Thyroid gland (tissue), 4 donors: ENCODE results near the gene FOXO1. TPM values are rescaled to one million over a fixed set of nuclear protein-coding genes. Genes with fewer than 3 reads are reported as not detected.

Experiments used
- DNase-seq, 2 donors: peaks; one replicate each; pipeline ENCODE4 v3.0.0-alpha.2; 2019
- H3K27ac ChIP-seq, 3 donors: fragments of 200-600 bp; sonication (generic); 1 replicate in 2 of 3; 2 replicates in 1 of 3; pipeline ENCODE4 v1.5.1; 2016 to 2019; ENCODE audit warnings: mild to moderate bottlenecking in 1 of 3, moderate library complexity in 1 of 3
- H3K27me3 ChIP-seq: fragments of 200-600 bp; sonication (generic); one replicate; pipeline ENCODE4 v1.5.1; 2019
- H3K36me3 ChIP-seq, 2 donors: fragments of 200-600 bp; sonication (generic); one replicate each; pipeline ENCODE4 v1.5.1; 2016 to 2019
- H3K4me1 ChIP-seq, 2 donors: fragments of 200-600 bp; sonication (generic); one replicate each; pipeline ENCODE4 v1.5.1; 2017 to 2019
- H3K4me3 ChIP-seq, 3 donors: fragments of 200-600 bp; sonication (generic); replicated peaks in 1 of 3; 1 replicate in 2 of 3; 2 replicates in 1 of 3; pipeline ENCODE4 v1.5.1; 2016; ENCODE audit warnings: mild to moderate bottlenecking in 1 of 3
- H3K9me3 ChIP-seq: fragments of 200-600 bp; sonication (generic); one replicate; pipeline ENCODE4 v1.5.1; 2017
- POLR2A ChIP-seq, 2 donors: fragments of 450-650 bp; IDR thresholded peaks; one replicate each; pipeline ENCODE4 v1.6.1; 2017; ENCODE audit warnings: antibody characterized with exemption in 2 of 2, mild to moderate bottlenecking in 2 of 2, moderate library complexity in 1 of 2
- WGBS, 2 donors: methylation state at CpG; one replicate each; pipeline ENCODE4 v1.1.5; 2017; 5-methylcytosine and 5-hydroxymethylcytosine counted together
- intact Hi-C: fragments of 100-400 bp; cut with DNase I; formaldehyde crosslinking; loops from one replicate; pipeline ENCODE4 v1.15.1; 2023
- total RNA-seq, 4 donors: library from RNA; depleted of rRNA; stranded (reverse); fragments of >200 nt; gene quantifications; one replicate each; pipeline ENCODE4 v1.2.3, GENCODE V29; 2016
- TF ChIP-seq, protein P1 (sequence below), 6 experiments: fragments of 200-600 bp in 3 of 6; fragments of 450-650 bp in 3 of 6; sonication (generic) in 3 of 6; IDR thresholded peaks; one replicate each; pipeline ENCODE4 v1.5.1; 2016 to 2019; ENCODE audit warnings: antibody characterized with exemption in 6 of 6, mild to moderate bottlenecking in 2 of 6, inconsistent platforms in 1 of 6, moderate library complexity in 1 of 6

The FOXO1 gene
- total RNA-seq, 4 donors from 2014 or later: 65.2 to 92.9 (median 70.0) TPM

DNA sequence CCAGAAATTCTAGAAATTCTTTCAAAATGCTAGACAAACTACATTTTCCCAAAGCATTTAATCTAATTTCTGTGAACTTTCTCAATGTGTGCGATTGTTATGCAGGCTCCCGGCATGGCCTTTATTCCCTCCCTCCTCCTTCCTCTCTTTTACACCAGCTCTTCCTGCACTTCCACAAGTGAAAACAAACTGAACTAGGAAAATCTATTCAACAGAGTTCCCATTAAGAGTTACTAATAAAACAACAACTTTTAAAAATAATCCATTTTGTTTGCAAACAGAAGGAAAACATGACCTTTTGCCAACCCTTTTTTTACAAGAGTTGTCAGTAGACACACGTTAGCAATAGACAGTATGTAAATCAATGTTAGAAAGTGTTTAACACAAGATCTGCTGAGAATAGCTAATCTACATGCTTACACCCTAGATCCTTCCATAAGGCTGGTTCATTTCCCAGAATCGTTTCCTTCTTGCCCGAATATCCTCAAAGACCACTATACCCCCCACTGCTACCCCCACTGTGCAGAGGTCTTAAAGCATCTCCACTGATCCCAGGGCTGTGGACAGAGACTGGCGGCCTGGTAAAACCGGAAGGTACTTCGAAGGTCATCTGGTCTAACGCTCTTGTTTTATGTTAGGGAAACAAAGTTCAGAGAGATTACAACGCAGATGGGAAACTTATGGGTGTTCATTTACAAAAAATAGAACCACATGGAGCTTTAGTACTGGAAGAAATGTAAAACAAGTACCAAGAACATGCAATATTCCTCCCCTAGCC is 98.0 kb downstream of the FOXO1 start:
- no peaks in the 10 kb centered on the region for H3K36me3 ChIP-seq
- WGBS, 2 donors: 56 to 60% methylated on average over 10 of the region's 10 CpGs
- no peak for DNase-seq
- TF ChIP-seq POLR2A (IDR thresholded peaks at IDR 0.05): no peak
- TF ChIP-seq, protein P1, sequence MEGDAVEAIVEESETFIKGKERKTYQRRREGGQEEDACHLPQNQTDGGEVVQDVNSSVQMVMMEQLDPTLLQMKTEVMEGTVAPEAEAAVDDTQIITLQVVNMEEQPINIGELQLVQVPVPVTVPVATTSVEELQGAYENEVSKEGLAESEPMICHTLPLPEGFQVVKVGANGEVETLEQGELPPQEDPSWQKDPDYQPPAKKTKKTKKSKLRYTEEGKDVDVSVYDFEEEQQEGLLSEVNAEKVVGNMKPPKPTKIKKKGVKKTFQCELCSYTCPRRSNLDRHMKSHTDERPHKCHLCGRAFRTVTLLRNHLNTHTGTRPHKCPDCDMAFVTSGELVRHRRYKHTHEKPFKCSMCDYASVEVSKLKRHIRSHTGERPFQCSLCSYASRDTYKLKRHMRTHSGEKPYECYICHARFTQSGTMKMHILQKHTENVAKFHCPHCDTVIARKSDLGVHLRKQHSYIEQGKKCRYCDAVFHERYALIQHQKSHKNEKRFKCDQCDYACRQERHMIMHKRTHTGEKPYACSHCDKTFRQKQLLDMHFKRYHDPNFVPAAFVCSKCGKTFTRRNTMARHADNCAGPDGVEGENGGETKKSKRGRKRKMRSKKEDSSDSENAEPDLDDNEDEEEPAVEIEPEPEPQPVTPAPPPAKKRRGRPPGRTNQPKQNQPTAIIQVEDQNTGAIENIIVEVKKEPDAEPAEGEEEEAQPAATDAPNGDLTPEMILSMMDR (IDR thresholded peaks at IDR 0.05): no peak
- H3K27ac ChIP-seq: peak overlapping the region; percentile 26 to 72 (median 56)
- no peaks in the 10 kb centered on the region for H3K9me3 ChIP-seq
- no peak overlapping the region for H3K4me3 ChIP-seq
- H3K27me3 ChIP-seq: no peaks in the 10 kb centered on the region
- intact Hi-C loops: loop anchor here (10.0 kb wide), 1 partner anchor 96 kb away; the partner anchor contains the start of gene FOXO1
- H3K4me1 ChIP-seq: peaks cover 66 to 83% of the 10 kb centered on the region in 2 donors

- no peaks in the 10 kb centered on the region for H3K27me3 ChIP-seq
- H3K4me1 ChIP-seq: peaks cover 77 to 89% of the 10 kb centered on the region in 2 donors
- peak overlapping the region in 1 of 3 donors; percentile 37 for H3K27ac ChIP-seq
- H3K9me3 ChIP-seq: no peaks in the 10 kb centered on the region
- peak; percentile 47 to 55 for DNase-seq
- intact Hi-C loops: loop anchor here (10.0 kb wide), 1 partner anchor 98 kb away; the partner anchor contains the start of gene FOXO1
- no peaks in the 10 kb centered on the region for H3K36me3 ChIP-seq
- no peak for TF ChIP-seq POLR2A (IDR thresholded peaks at IDR 0.05)
- TF ChIP-seq, protein P1 (IDR thresholded peaks at IDR 0.05): no peak
- H3K4me3 ChIP-seq: no peak overlapping the region
- 60 to 62% methylated on average over 2 of the region's 2 CpGs for WGBS, 2 donors
Measured at GRCh38 chr13:40566811-40567210, 99.6 kb downstream of the FOXO1 start.

GRCh38 chr13:40565282-40566148 is 100.9 kb downstream of the FOXO1 start:
- peaks cover 81 to 83% of the 10 kb centered on the region in 2 donors for H3K4me1 ChIP-seq
- DNase-seq: no peak
- H3K9me3 ChIP-seq: no peaks in the 10 kb centered on the region
- H3K36me3 ChIP-seq: peaks cover 0 to under 1% of the 10 kb centered on the region in 2 donors
- H3K27me3 ChIP-seq: no peaks in the 10 kb centered on the region
- no peak overlapping the region for H3K4me3 ChIP-seq
- TF ChIP-seq, protein P1 (IDR thresholded peaks at IDR 0.05): no peak
- TF ChIP-seq POLR2A (IDR thresholded peaks at IDR 0.05): no peak
- intact Hi-C loops: loop anchor here (10.0 kb wide), 1 partner anchor 99 kb away; the partner anchor contains the start of gene FOXO1
- WGBS, 2 donors: 83 to 86% methylated on average over 5 of the region's 5 CpGs
- peak overlapping the region in 2 of 3 donors; percentile 68 to 79 for H3K27ac ChIP-seq

DNA sequence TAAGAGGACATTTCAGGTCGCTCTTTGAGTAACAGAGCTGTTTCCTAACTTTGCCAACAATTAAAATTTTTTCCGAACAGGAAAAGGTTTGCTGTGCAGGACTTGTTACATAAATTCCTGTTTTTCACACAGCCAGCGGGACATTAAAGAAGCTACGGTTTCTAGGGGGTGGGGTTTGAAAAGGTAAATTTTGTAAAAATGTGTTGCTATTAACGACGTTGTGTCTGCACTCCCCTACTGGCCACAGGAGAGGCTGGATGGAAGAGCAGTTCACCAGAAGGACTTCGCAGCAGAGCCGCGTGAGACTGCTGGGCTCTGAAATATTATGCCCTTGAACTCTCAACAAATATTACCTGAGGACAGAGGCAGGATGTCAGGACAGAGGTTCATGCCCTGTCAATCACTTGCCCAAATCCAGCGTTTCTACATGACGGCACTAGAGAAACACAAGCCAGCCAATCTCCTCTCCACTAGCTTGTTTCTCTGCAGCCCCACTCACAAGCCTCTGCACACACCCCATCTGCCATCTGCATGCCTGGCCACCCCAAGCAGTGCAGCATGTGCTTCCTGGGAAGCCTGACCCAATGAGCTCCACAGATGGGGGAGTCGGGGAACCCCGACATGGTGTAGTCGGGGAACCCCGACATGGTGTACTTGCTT is 102.0 kb downstream of the FOXO1 start:
- H3K4me3 ChIP-seq: no peak overlapping the region
- TF ChIP-seq POLR2A (IDR thresholded peaks at IDR 0.05): peak in 1 of 2 donors; percentile 13
- TF ChIP-seq, protein P1 (IDR thresholded peaks at IDR 0.05): peak in 2 of 6 experiments; percentile 15 to 38
- H3K27me3 ChIP-seq: no peaks in the 10 kb centered on the region
- peak in 1 of 2 donors; percentile 31 for DNase-seq
- H3K36me3 ChIP-seq: peaks cover 0 to 5% of the 10 kb centered on the region in 2 donors
- no peaks in the 10 kb centered on the region for H3K9me3 ChIP-seq
- intact Hi-C loops: loop anchor here (10.0 kb wide), 1 partner anchor 100 kb away; the partner anchor contains the start of gene FOXO1
- 43 to 58% methylated on average over 15 of the region's 15 CpGs for WGBS, 2 donors
- H3K4me1 ChIP-seq: peaks cover 80 to 84% of the 10 kb centered on the region in 2 donors
- H3K27ac ChIP-seq: peak overlapping the region; percentile 37 to 79 (median 68)
